Keratinocyte (primary cell): ENCODE measurements around the gene GPT2. TPM values are rescaled to one million over a fixed set of nuclear protein-coding genes. Genes with fewer than 3 reads are reported as not detected.

ENCODE experiments used
- DNase-seq: peaks from one replicate; pipeline ENCODE4 v3.0.0-alpha.2; 2011; ENCODE audit warnings: low read depth, missing footprints, low spot score
- FAIRE-seq: peaks from 2 replicates; lab custom pipeline; 2011; peaks lifted over from hg19 to GRCh38; lab: Jason Lieb, UNC
- H2AFZ ChIP-seq: 2 replicates; pipeline ENCODE4 v1.6.0; 2012; ENCODE audit warnings: low read length, control low read depth, inconsistent platforms; ENCODE audit not compliant: control insufficient read depth
- H3K27ac ChIP-seq: 2 replicates; pipeline ENCODE4 v1.5.1; 2011; ENCODE audit warnings: low read length; ENCODE audit not compliant: control insufficient read depth, insufficient read depth
- H3K27me3 ChIP-seq: 3 replicates; pipeline ENCODE4 v1.6.0; 2011; ENCODE audit warnings: low read length; ENCODE audit not compliant: control insufficient read depth, insufficient read depth; ENCODE audit errors: extremely low read depth
- H3K36me3 ChIP-seq, 2 experiments: 2 replicates in 1 of 2; 3 replicates in 1 of 2; pipeline ENCODE4 v1.5.1; 2011; ENCODE audit warnings: low read length in 2 of 2, mild to moderate bottlenecking in 1 of 2; ENCODE audit not compliant: control insufficient read depth in 2 of 2, insufficient read depth in 2 of 2; ENCODE audit errors: extremely low read depth in 1 of 2
- H3K4me1 ChIP-seq: 3 replicates; pipeline ENCODE4 v1.5.1; 2011; ENCODE audit warnings: low read length; ENCODE audit not compliant: control insufficient read depth, insufficient read depth; ENCODE audit errors: extremely low read depth
- H3K4me2 ChIP-seq: 3 replicates; pipeline ENCODE4 v1.6.0; 2011; ENCODE audit warnings: low read depth, low read length; ENCODE audit not compliant: control insufficient read depth, insufficient read depth; ENCODE audit errors: extremely low read depth
- H3K4me3 ChIP-seq, 3 experiments: fragments of 200-600 bp in 1 of 3; sonication (generic) in 1 of 3; 2 replicates in 2 of 3; 3 replicates in 1 of 3; pipeline ENCODE4 v1.5.1; 2011 to 2016; ENCODE audit warnings: low read length in 3 of 3, mild to moderate bottlenecking in 3 of 3, control low read depth in 2 of 3, inconsistent platforms in 1 of 3, low read depth in 1 of 3, mixed read lengths in 1 of 3, mixed run types in 1 of 3, moderate library complexity in 1 of 3; ENCODE audit not compliant: control insufficient read depth in 2 of 3, insufficient read depth in 2 of 3; ENCODE audit errors: extremely low read depth in 1 of 3
- H3K79me2 ChIP-seq: 2 replicates; pipeline ENCODE4 v1.6.0; 2012; ENCODE audit warnings: low read length; ENCODE audit not compliant: control insufficient read depth, insufficient read depth
- H3K9ac ChIP-seq: 3 replicates; pipeline ENCODE4 v1.6.0; 2011; ENCODE audit warnings: low read length; ENCODE audit not compliant: control insufficient read depth, insufficient read depth; ENCODE audit errors: extremely low read depth
- H3K9me1 ChIP-seq: 3 replicates; pipeline ENCODE4 v1.6.0; 2011; ENCODE audit warnings: low read length; ENCODE audit not compliant: control insufficient read depth, insufficient read depth; ENCODE audit errors: extremely low read depth
- H3K9me3 ChIP-seq: 2 replicates; pipeline ENCODE4 v1.5.1; 2012; ENCODE audit warnings: low read depth, low read length; ENCODE audit not compliant: control insufficient read depth
- H4K20me1 ChIP-seq: 3 replicates; pipeline ENCODE4 v1.6.0; 2011; ENCODE audit warnings: low read length; ENCODE audit not compliant: control insufficient read depth, insufficient read depth; ENCODE audit errors: extremely low read depth
- CTCF ChIP-seq, 3 experiments: IDR thresholded peaks in 1 of 3; conservative IDR thresholded peaks in 1 of 3; optimal IDR thresholded peaks in 1 of 3; 2 replicates in 2 of 3; 3 replicates in 1 of 3; pipeline versions ENCODE3 to v1.5.1; 2011; ENCODE audit warnings: low read length in 3 of 3, mild to moderate bottlenecking in 3 of 3, moderate library complexity in 2 of 3, control low read depth in 1 of 3, inconsistent platforms in 1 of 3; ENCODE audit not compliant: insufficient read depth in 2 of 3; ENCODE audit errors: extremely low read depth in 1 of 3
- EZH2 ChIP-seq: IDR thresholded peaks from one replicate; pipeline ENCODE4 v1.6.1; 2012; ENCODE audit warnings: inconsistent platforms, mild to moderate bottlenecking, low read length, moderate library complexity
- dilution Hi-C: fragments of 300-500 bp; cut with MboI; formaldehyde crosslinking; loops from one replicate; pipeline ENCODE4 v1.7.0; 2020; ENCODE audit warnings: low sequenced_read_pairs; ENCODE audit not compliant: extremely low pct_ligation_motif_present
- polyA plus RNA-seq, 5 experiments: library from polyadenylated mRNA; depleted of rRNA in 3 of 5; stranded (reverse) in 3 of 5; stranded (forward) in 1 of 5; unstranded in 1 of 5; fragments of >200 nt; gene quantifications; 1 replicate in 1 of 5; 2 replicates in 3 of 5; 3 replicates in 1 of 5; pipeline versions ENCODE4 v1.2.1 to v1.2.3, GENCODE V29; 2011 to 2012; ENCODE audit warnings: missing spikeins in 2 of 5, low read depth in 1 of 5, low replicate concordance in 1 of 5

Gene GPT2
- polyA plus RNA-seq, 1 donor (not counting 4 experiments of a cell fraction or from before 2014, with no cell fraction given): 16.1 TPM

DNA sequence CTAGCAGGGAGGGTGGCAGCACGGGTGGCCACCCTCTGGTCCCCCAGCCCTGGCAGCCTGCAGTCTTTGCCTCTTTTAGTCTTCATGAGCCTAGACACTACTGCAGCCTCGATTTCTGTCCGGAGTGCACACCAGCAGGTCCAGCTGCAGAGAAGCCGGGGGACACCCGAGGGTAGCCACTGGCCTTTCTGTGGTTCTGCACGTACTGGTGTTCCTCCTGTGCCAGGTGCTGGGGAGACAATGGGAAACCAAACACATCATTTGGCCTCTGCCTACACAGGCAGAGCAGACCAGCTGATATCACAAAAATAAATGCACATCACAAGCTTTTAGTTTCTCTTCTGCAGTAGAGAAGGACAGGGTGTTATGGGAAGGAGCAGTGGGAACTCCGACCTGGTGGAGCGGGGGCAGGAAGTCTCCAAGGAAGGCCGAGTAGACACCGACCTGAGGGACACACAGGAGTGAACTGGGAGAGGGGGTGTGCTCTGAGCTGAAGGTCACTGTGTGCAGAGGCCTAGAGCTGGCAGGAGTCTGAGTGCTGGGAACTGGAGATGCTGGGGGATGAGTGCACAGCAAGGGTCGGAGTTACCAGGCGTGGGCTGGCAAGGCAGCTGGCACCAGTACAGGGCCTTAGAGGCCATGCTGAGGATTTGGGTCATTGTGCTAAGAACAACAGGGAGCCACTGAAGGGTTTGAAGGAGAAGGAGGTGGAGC lies 23.1 kb downstream of the GPT2 start:
- H3K4me1 ChIP-seq: no peaks in the 10 kb centered on the region
- no peaks in the 10 kb centered on the region for H3K9me3 ChIP-seq
- dilution Hi-C loops: no loop called here
- H3K27me3 ChIP-seq: no peaks in the 10 kb centered on the region
- H3K9ac ChIP-seq: no peak overlapping the region
- no peak overlapping the region for H3K27ac ChIP-seq
- H3K36me3 ChIP-seq: peaks cover 10 to 23% of the 10 kb centered on the region in 2 experiments
- H3K4me3 ChIP-seq: no peak overlapping the region
- H3K79me2 ChIP-seq: no peaks in the 10 kb centered on the region
- FAIRE-seq (no peak), DNase-seq (no peak)
- no peak for TF ChIP-seq CTCF (optimal IDR thresholded peaks at IDR 0.05 in 1 of 3, IDR thresholded peaks at IDR 0.05 in 1 of 3, conservative IDR thresholded peaks at IDR 0.05 in 1 of 3; ENCODE audit: extremely low read depth in 1 of 3, insufficient read depth in 2 of 3, low read length in 3 of 3)
- TF ChIP-seq EZH2: no peak
- H4K20me1 ChIP-seq: no peaks in the 10 kb centered on the region
- H3K9me1 ChIP-seq: no peaks in the 10 kb centered on the region
- no peak overlapping the region for H3K4me2 ChIP-seq
- H2AFZ ChIP-seq: no peak overlapping the region

DNA sequence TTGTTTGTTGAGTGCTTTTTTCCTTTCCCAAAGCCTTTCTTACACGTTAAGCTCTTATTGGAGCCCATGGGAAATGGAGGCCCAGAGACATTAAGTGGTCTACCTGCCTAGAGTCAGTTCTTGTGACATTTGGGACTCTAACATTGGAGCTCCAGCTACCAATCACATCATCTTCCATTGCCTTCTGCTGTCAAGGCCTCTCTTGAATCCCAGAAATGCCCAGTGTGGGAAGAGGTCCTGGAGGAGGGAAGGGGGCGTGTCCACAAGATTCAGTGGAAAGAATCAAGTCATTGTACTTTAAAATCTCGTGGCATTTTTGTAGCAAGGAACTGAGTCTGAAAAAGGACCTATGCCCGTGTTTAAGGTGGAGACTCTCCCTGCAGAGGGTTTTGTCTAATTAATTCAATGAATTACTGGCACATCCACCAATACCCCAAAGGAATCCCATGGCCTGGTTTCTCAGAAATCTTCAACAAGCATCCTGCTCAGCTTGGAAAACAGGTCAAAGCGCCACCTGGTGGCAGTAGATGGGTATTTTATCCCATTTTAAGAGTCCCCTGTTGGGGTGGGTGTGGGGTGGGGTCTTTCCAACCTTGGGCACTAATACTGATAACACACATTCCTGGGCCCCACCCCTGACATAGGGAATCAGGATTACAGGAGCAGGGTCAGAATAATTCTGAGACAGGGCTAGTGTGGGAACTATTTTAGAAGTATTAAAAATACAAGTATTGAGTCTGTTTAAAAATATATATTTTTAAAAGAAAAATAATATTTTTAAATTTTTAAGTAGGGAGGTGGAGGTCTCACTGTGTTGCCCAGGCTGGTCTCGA lies 24.6 kb downstream of the GPT2 start:
- DNase-seq: no peak
- dilution Hi-C loops: no loop called here
- Histone ChIP-seq H3K4me3 (no peak overlapping the region), H3K4me1 (no peaks in the 10 kb centered on the region), H3K9ac (no peak overlapping the region), H3K9me3 (no peaks in the 10 kb centered on the region), H3K4me2 (no peak overlapping the region), H3K27ac (no peak overlapping the region), H3K79me2 (no peaks in the 10 kb centered on the region), H3K36me3 (peaks cover 15 to 23% of the 10 kb centered on the region in 2 experiments), H2AFZ (no peak overlapping the region), H3K27me3 (no peaks in the 10 kb centered on the region), H3K9me1 (no peaks in the 10 kb centered on the region), H4K20me1 (no peaks in the 10 kb centered on the region)
- peak; percentile 41 to 62 (median 53) for TF ChIP-seq CTCF (optimal IDR thresholded peaks at IDR 0.05 in 1 of 3, IDR thresholded peaks at IDR 0.05 in 1 of 3, conservative IDR thresholded peaks at IDR 0.05 in 1 of 3; ENCODE audit: extremely low read depth in 1 of 3, insufficient read depth in 2 of 3, low read length in 3 of 3)
- no peak for TF ChIP-seq EZH2
- peak; percentile 64 for FAIRE-seq
